Esophagus squamous epithelium (tissue), 4 donors: ENCODE data around the gene TMEM145.

Experiments used
- CTCF ChIP-seq, 6 experiments: fragments of 450-650 bp in 4 of 6; fragments of 200-600 bp in 2 of 6; sonication (generic) in 2 of 6; IDR thresholded peaks; one replicate each; pipeline ENCODE4 v1.5.1; 2016 to 2019; ENCODE audit warnings: antibody characterized with exemption in 6 of 6, mild to moderate bottlenecking in 4 of 6, moderate library complexity in 4 of 6
- POLR2A ChIP-seq, 4 donors: fragments of 450-650 bp; IDR thresholded peaks; one replicate each; pipeline ENCODE4 v1.6.1; 2017; ENCODE audit warnings: antibody characterized with exemption in 4 of 4, mild to moderate bottlenecking in 4 of 4, moderate library complexity in 3 of 4

DNA sequence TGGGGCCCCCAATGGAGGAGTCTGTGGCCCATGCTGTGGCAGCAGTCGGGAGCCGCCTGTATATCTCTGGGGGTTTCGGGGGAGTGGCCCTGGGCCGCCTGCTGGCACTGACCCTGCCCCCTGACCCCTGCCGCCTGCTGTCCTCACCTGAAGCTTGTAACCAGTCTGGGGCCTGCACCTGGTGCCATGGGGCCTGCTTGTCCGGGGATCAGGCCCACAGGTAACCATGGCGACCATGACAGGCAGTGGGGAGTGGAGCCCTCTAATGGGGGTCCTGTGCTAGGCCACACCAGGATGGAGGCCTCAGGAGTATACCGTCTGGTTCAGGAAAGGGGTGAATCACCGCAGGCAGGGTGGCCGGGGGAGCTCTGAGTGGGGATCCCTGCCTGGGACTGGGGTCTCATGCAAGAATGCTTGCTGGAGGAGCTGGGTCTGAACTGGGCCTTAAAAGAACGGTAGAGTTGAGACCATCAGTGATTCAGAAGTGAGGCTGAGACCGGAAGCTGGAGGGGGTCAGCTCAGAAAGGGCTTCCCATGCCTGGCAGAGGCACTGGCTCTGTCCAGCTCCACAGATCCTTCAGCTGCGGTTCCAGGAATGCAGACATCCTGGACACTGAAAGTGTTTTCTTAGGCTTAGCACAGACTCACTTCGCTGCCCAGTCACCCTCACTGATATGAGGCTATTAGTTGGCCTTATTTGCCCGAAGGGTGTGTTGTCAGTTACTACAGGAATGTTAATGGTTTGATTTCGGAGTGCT is 47.9 kb downstream of the TMEM145 start:
- TF ChIP-seq CTCF (IDR thresholded peaks at IDR 0.05) (no peak), POLR2A (IDR thresholded peaks at IDR 0.05) (no peak)
